Measurements from ENCODE around the gene PCID2. TPM values are rescaled to one million over a fixed set of nuclear protein-coding genes. Genes with fewer than 3 reads are reported as not detected.
A peak's percentile ranks its signal among the peaks of the same experiment; 100 is the strongest.

The PCID2 gene
- total and polyA plus RNA-seq, 2 donors (not counting 1 experiment from before 2014, with no cell fraction given), result 52.2 to 61.1 TPM

DNA sequence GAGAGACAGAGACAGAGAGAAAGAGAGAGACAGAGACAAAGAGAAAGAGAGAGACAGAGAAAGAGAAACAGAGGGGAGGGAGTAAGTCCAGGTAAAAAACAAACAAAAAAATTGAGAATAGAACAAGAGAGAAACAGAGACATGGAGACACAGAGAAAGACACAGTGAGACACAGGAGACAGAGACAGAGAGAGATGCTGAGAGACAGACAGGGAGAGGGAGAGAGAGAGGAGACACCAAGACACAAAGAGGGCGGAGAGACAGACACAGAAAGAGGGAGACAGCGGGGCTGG is 55.8 kb downstream of the PCID2 start:
- no peaks in the 10 kb centered on the region for H3K36me3 ChIP-seq (replicated peaks in 1 of 2; ENCODE audit: control extremely low read depth in 1 of 2, control insufficient read depth in 1 of 2, extremely low read depth in 1 of 2, insufficient read depth in 2 of 2, low read length in 1 of 2)
- peak overlapping the region; percentile 65 for H3K9ac ChIP-seq (ENCODE audit: low read length)
- H3K27me3 Mint-ChIP-seq, result peaks cover 11% of the 10 kb centered on the region
- intact Hi-C loops (cut with micrococcal nuclease), result loop anchor here (2.0 to 5.0 kb wide), 3 partner anchors 145 to 338 kb away; partner anchors contain the start of genes DCUN1D2 and LAMP1
- H3K4me2 ChIP-seq (replicated peaks; ENCODE audit: low read depth, low read length, poor library complexity, severe bottlenecking), result peak overlapping the region; percentile 90
- CTCF ChIA-PET, result no interaction called here
- H3K27me3 ChIP-seq (replicated peaks in 1 of 4; ENCODE audit: control extremely low read depth in 1 of 4, control insufficient read depth in 3 of 4, insufficient read depth in 4 of 4, low read length in 3 of 4), result peaks cover 0 to 36% (median 11%) of the 10 kb centered on the region in 4 experiments
- peaks cover 3% of the 10 kb centered on the region for H3K9me3 Mint-ChIP-seq (ENCODE audit: insufficient read depth)
- peaks cover 0 to 13% (median 0%) of the 10 kb centered on the region in 3 donors for H3K9me3 ChIP-seq (ENCODE audit: control extremely low read depth in 1 of 3, control insufficient read depth in 2 of 3, insufficient read depth in 1 of 3, low read length in 2 of 3)
- H3K79me2 ChIP-seq (ENCODE audit: control insufficient read depth, insufficient read depth, low read length), result no peaks in the 10 kb centered on the region
- POLR2A ChIA-PET, result no interaction called here
- ATAC-seq (ENCODE audit: low read depth), result no peak
- DNase-seq, result no peak
- peak overlapping the region; percentile 12 to 77 (median 52) for H3K4me3 ChIP-seq (ENCODE audit: control extremely low read depth in 1 of 5, extremely low read depth in 1 of 5, insufficient read depth in 1 of 5, low read depth in 2 of 5, low read length in 4 of 5)
- H3K27ac Mint-ChIP-seq, result peak overlapping the region; percentile 16
- no peak overlapping the region for H3K27ac ChIP-seq (ENCODE audit: low read length in 2 of 2)
- H3K4me1 Mint-ChIP-seq, result peaks cover 19% of the 10 kb centered on the region
- peak overlapping the region; percentile 90 for H2AFZ ChIP-seq (ENCODE audit: insufficient read depth, low read depth, low read length, poor library complexity, severe bottlenecking)
- H3K4me1 ChIP-seq (ENCODE audit: control insufficient read depth in 2 of 2, insufficient read depth in 2 of 2, low read length in 2 of 2), result peaks cover 22 to 25% of the 10 kb centered on the region in 2 donors
- no peaks in the 10 kb centered on the region for H4K20me1 ChIP-seq (ENCODE audit: control insufficient read depth, insufficient read depth, low read length, poor library complexity, severe bottlenecking)
- 55% methylated on average over 2 of the region's 2 CpGs for WGBS (ENCODE audit: insufficient coverage)
- H3K4me3 Mint-ChIP-seq, result peak overlapping the region; percentile 81
- TF ChIP-seq EZH2 (IDR thresholded peaks at IDR 0.05; ENCODE audit: borderline replicate concordance, insufficient read depth, low read depth, low read length, poor library complexity, severe bottlenecking), result no peak
- TF ChIP-seq, protein P1, sequence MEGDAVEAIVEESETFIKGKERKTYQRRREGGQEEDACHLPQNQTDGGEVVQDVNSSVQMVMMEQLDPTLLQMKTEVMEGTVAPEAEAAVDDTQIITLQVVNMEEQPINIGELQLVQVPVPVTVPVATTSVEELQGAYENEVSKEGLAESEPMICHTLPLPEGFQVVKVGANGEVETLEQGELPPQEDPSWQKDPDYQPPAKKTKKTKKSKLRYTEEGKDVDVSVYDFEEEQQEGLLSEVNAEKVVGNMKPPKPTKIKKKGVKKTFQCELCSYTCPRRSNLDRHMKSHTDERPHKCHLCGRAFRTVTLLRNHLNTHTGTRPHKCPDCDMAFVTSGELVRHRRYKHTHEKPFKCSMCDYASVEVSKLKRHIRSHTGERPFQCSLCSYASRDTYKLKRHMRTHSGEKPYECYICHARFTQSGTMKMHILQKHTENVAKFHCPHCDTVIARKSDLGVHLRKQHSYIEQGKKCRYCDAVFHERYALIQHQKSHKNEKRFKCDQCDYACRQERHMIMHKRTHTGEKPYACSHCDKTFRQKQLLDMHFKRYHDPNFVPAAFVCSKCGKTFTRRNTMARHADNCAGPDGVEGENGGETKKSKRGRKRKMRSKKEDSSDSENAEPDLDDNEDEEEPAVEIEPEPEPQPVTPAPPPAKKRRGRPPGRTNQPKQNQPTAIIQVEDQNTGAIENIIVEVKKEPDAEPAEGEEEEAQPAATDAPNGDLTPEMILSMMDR (IDR thresholded peaks at IDR 0.05), result no peak

DNA sequence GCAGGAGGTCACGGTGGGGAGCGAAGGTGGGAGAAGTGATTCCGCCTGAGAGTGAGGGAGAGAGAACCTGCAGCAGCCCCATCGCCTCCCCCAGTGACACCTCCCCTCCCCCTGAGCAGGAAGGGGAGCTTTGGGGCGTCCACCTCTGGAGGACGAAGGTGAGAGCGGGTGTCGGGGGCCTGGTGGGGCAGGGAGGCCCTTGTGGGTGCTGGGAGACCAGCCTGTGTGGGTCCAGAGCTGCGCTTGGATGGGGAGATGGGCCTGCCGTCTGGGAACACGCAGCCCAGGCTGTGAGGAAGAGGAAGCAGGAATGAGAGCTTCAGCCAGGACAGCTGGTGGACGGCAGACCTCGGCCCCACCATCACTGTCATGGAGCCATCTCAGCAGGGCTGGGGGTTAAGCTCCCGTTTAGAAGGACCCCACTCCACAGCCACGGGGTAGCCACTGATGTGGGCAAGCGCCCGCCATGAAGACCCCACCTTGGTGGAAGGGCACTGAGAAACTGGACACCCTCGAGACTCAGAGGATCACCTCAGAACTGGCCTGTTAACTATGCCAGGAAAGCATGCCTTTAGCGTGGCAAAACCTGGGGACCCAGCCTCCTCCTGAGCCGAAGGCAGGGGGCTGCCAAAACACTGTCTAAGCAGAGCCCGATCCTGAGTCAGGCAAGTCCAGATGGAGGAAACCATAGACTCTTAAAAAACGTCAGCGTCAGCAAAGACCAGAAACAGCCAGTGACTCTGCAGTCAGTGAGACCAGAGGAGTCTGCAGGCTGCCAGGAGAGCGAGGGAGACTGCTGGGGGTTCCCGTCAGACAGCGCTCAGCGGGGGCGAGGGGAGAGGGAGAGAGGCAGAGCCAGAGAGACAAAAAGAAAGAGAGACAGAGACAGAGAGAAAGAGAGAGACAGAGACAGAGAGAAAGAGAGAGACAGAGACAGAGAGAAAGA is 56.5 kb downstream of the PCID2 start:
- H4K20me1 ChIP-seq (ENCODE audit: control insufficient read depth, insufficient read depth, low read length, poor library complexity, severe bottlenecking), result no peaks in the 10 kb centered on the region
- H3K27ac Mint-ChIP-seq, result peak overlapping the region; percentile 73
- intact Hi-C loops (cut with micrococcal nuclease), result loop anchor here (2.0 to 5.0 kb wide), 3 partner anchors 145 to 339 kb away; partner anchors contain the start of genes DCUN1D2 and LAMP1
- ChIA-PET CTCF (no interaction called here), POLR2A (no interaction called here)
- H3K36me3 ChIP-seq (replicated peaks in 1 of 2; ENCODE audit: control extremely low read depth in 1 of 2, control insufficient read depth in 1 of 2, extremely low read depth in 1 of 2, insufficient read depth in 2 of 2, low read length in 1 of 2), result no peaks in the 10 kb centered on the region
- H3K27me3 Mint-ChIP-seq, result peaks cover 16% of the 10 kb centered on the region
- peaks cover 3% of the 10 kb centered on the region for H3K9me3 Mint-ChIP-seq (ENCODE audit: insufficient read depth)
- DNase-seq (peak; percentile 32), ATAC-seq (ENCODE audit: low read depth) (no peak)
- WGBS (ENCODE audit: insufficient coverage), result 54% methylated on average over 23 of the region's 28 CpGs
- peaks cover 19% of the 10 kb centered on the region for H3K4me1 Mint-ChIP-seq
- peaks cover 22 to 25% of the 10 kb centered on the region in 2 donors for H3K4me1 ChIP-seq (ENCODE audit: control insufficient read depth in 2 of 2, insufficient read depth in 2 of 2, low read length in 2 of 2)
- peaks cover 0 to 39% (median 11%) of the 10 kb centered on the region in 4 experiments for H3K27me3 ChIP-seq (replicated peaks in 1 of 4; ENCODE audit: control extremely low read depth in 1 of 4, control insufficient read depth in 3 of 4, insufficient read depth in 4 of 4, low read length in 3 of 4)
- H3K79me2 ChIP-seq (ENCODE audit: control insufficient read depth, insufficient read depth, low read length), result no peaks in the 10 kb centered on the region
- TF ChIP-seq EZH2 (IDR thresholded peaks at IDR 0.05; ENCODE audit: borderline replicate concordance, insufficient read depth, low read depth, low read length, poor library complexity, severe bottlenecking), result no peak
- TF ChIP-seq, protein P1 (IDR thresholded peaks at IDR 0.05), result no peak
- no peak overlapping the region for H3K27ac ChIP-seq (ENCODE audit: low read length in 2 of 2)
- peak overlapping the region; percentile 81 for H3K4me3 Mint-ChIP-seq
- peaks cover 0 to 13% (median 0%) of the 10 kb centered on the region in 3 donors for H3K9me3 ChIP-seq (ENCODE audit: control extremely low read depth in 1 of 3, control insufficient read depth in 2 of 3, insufficient read depth in 1 of 3, low read length in 2 of 3)
- peak overlapping the region; percentile 90 for H3K4me2 ChIP-seq (replicated peaks; ENCODE audit: low read depth, low read length, poor library complexity, severe bottlenecking)
- H2AFZ ChIP-seq (ENCODE audit: insufficient read depth, low read depth, low read length, poor library complexity, severe bottlenecking), result peak overlapping the region; percentile 90
- H3K9ac ChIP-seq (ENCODE audit: low read length), result peak overlapping the region; percentile 65
- H3K4me3 ChIP-seq (ENCODE audit: control extremely low read depth in 1 of 5, extremely low read depth in 1 of 5, insufficient read depth in 1 of 5, low read depth in 2 of 5, low read length in 4 of 5), result peak overlapping the region in 2 of 5 experiments; percentile 62 to 77
